MM.1S (cell line): ENCODE measurements around the gene PTK7.
"Not testable (repeated sequence)": the region's sequence is repeated elsewhere in the genome, so short reads cannot be mapped to it uniquely, and the experiment has no call there.

Experiments used
- DNase-seq: peaks from one replicate; pipeline ENCODE4 v3.0.0-alpha.2; 2015
- H2AFZ ChIP-seq: fragments of 300-600 bp; sonication (generic); 2 replicates; pipeline ENCODE4 v1.6.0; 2016; ENCODE audit warnings: antibody characterized with exemption, low read length
- H3F3A ChIP-seq: fragments of 300-600 bp; sonication (generic); 2 replicates; pipeline ENCODE4 v1.6.1; 2016; ENCODE audit warnings: mild to moderate bottlenecking, antibody characterized with exemption, low read length, moderate library complexity, mixed read lengths; ENCODE audit not compliant: insufficient read depth
- H3K27ac ChIP-seq: fragments of 300-600 bp; sonication (generic); 2 replicates; pipeline ENCODE4 v1.5.1; 2016; ENCODE audit warnings: mild to moderate bottlenecking, low read length
- H3K27me3 ChIP-seq: fragments of 300-600 bp; sonication (generic); replicated peaks from 2 replicates; pipeline ENCODE4 v1.6.0; 2016; ENCODE audit warnings: low read length; ENCODE audit not compliant: insufficient read depth
- H3K36me3 ChIP-seq: fragments of 300-600 bp; sonication (generic); replicated peaks from 2 replicates; pipeline ENCODE4 v1.6.1; 2016; ENCODE audit warnings: mild to moderate bottlenecking, low read length, mixed read lengths; ENCODE audit not compliant: insufficient read depth
- H3K4me1 ChIP-seq: fragments of 300-600 bp; sonication (generic); 2 replicates; pipeline ENCODE4 v1.6.1; 2016; ENCODE audit warnings: low read length, mixed read lengths
- H3K4me2 ChIP-seq: fragments of 300-600 bp; sonication (generic); 2 replicates; pipeline ENCODE4 v1.6.0; 2016; ENCODE audit warnings: low read depth, low read length
- H3K4me3 ChIP-seq: fragments of 300-600 bp; sonication (generic); 2 replicates; pipeline ENCODE4 v1.5.1; 2016; ENCODE audit warnings: low read length, mixed read lengths
- H3K79me2 ChIP-seq: fragments of 300-600 bp; sonication (generic); 2 replicates; pipeline ENCODE4 v1.6.1; 2016; ENCODE audit warnings: mixed run types, low read length, mixed read lengths
- H3K9ac ChIP-seq: fragments of 300-600 bp; sonication (generic); 2 replicates; pipeline ENCODE4 v1.6.1; 2016; ENCODE audit warnings: low read length, mixed read lengths
- H3K9me2 ChIP-seq: fragments of 300-600 bp; sonication (generic); replicated peaks from 2 replicates; pipeline ENCODE4 v1.6.1; 2016; ENCODE audit warnings: mild to moderate bottlenecking, low read length, mixed read lengths; ENCODE audit not compliant: insufficient read depth
- H3K9me3 ChIP-seq: fragments of 300-600 bp; sonication (generic); replicated peaks from 2 replicates; pipeline ENCODE4 v1.6.1; 2016; ENCODE audit warnings: mild to moderate bottlenecking, low read length, mixed read lengths; ENCODE audit not compliant: insufficient read depth
- H4K20me1 ChIP-seq: fragments of 300-600 bp; sonication (generic); 2 replicates; pipeline ENCODE4 v1.6.1; 2016; ENCODE audit warnings: mild to moderate bottlenecking, low read length, moderate library complexity, mixed read lengths; ENCODE audit not compliant: insufficient read depth
- CTCF ChIP-seq: fragments of 300-600 bp; sonication (generic); IDR thresholded peaks from 2 replicates; pipeline ENCODE4 v1.5.1; 2016; ENCODE audit warnings: antibody characterized with exemption, low read length, mixed read lengths
- EZH2 ChIP-seq: fragments of 300-600 bp; sonication (generic); optimal IDR thresholded peaks from 2 replicates; pipeline ENCODE3; 2017; ENCODE audit warnings: low read depth, mild to moderate bottlenecking, antibody characterized with exemption, low read length, mixed read lengths
- EZH2phosphoT487 ChIP-seq: fragments of 300-600 bp; sonication (generic); IDR thresholded peaks from 2 replicates; pipeline ENCODE4 v1.6.1; 2018; ENCODE audit warnings: antibody characterized with exemption, low read length

PTK7 gene

GRCh38 chr6:43115365-43115764 is 39.3 kb downstream of the PTK7 start:
- H3K4me3 ChIP-seq, result no peak overlapping the region
- H3K9ac ChIP-seq, result no peak overlapping the region
- H2AFZ ChIP-seq, result no peak overlapping the region
- no peaks in the 10 kb centered on the region for H3K36me3 ChIP-seq
- H3K9me2 ChIP-seq, result no peaks in the 10 kb centered on the region
- no peaks in the 10 kb centered on the region for H3K4me1 ChIP-seq
- H3K79me2 ChIP-seq, result no peaks in the 10 kb centered on the region
- no peak overlapping the region for H3K27ac ChIP-seq
- no peaks in the 10 kb centered on the region for H3K9me3 ChIP-seq
- no peaks in the 10 kb centered on the region for H4K20me1 ChIP-seq
- TF ChIP-seq EZH2phosphoT487 (no peak), CTCF (no peak), EZH2 (no peak)
- no peak overlapping the region for H3K4me2 ChIP-seq
- DNase-seq, result no peak
- H3F3A ChIP-seq, result no peaks in the 10 kb centered on the region
- no peaks in the 10 kb centered on the region for H3K27me3 ChIP-seq

GRCh38 chr6:43117466-43117865 is 41.4 kb downstream of the PTK7 start:
- DNase-seq, H4K20me1 ChIP-seq, H2AFZ ChIP-seq, H3K27ac ChIP-seq, H3K9me3 ChIP-seq, H3K4me2 ChIP-seq, H3K9ac ChIP-seq, H3K4me1 ChIP-seq, H3K27me3 ChIP-seq, H3K9me2 ChIP-seq, H3K4me3 ChIP-seq, H3K36me3 ChIP-seq, H3F3A ChIP-seq, H3K79me2 ChIP-seq: not testable (repeated sequence)

GRCh38 chr6:43119482-43119881 is 43.4 kb downstream of the PTK7 start:
- Histone ChIP-seq H3K27me3 (no peaks in the 10 kb centered on the region), H3K79me2 (no peaks in the 10 kb centered on the region), H3K4me2 (no peak overlapping the region), H3K9me3 (no peaks in the 10 kb centered on the region), H3F3A (no peaks in the 10 kb centered on the region), H2AFZ (no peak overlapping the region), H3K36me3 (no peaks in the 10 kb centered on the region), H3K9ac (no peak overlapping the region), H3K9me2 (no peaks in the 10 kb centered on the region), H4K20me1 (no peaks in the 10 kb centered on the region), H3K4me3 (no peak overlapping the region), H3K4me1 (no peaks in the 10 kb centered on the region), H3K27ac (no peak overlapping the region)
- no peak for TF ChIP-seq CTCF
- DNase-seq, result no peak

- H3K27ac ChIP-seq, result no peak overlapping the region
Measured at GRCh38 chr6:43120101-43120763, 44.1 kb downstream of the PTK7 start.

More at GRCh38 chr6:43120101-43120763, 44.1 kb downstream of the PTK7 start:
- no peaks in the 10 kb centered on the region for H3K79me2 ChIP-seq
- H3K9me3 ChIP-seq, result no peaks in the 10 kb centered on the region
- H3K4me3 ChIP-seq, result no peak overlapping the region
- no peak overlapping the region for H3K4me2 ChIP-seq
- no peaks in the 10 kb centered on the region; the same call in 1 of the 2 replicates for H3K27me3 ChIP-seq
- no peaks in the 10 kb centered on the region for H3F3A ChIP-seq
- H3K9me2 ChIP-seq, result no peaks in the 10 kb centered on the region
- TF ChIP-seq EZH2, result no peak
- TF ChIP-seq EZH2phosphoT487, result no peak
- TF ChIP-seq CTCF, result no peak
- no peaks in the 10 kb centered on the region for H3K36me3 ChIP-seq
- no peaks in the 10 kb centered on the region for H4K20me1 ChIP-seq
- no peak overlapping the region for H3K9ac ChIP-seq
- no peak for DNase-seq
- H2AFZ ChIP-seq, result no peak overlapping the region
- H3K4me1 ChIP-seq, result no peaks in the 10 kb centered on the region
